Mucosa of descending colon (tissue), 3 donors: ENCODE data around the gene PNPLA1. TPM values are rescaled to one million over a fixed set of nuclear protein-coding genes. Genes with fewer than 3 reads are reported as not detected.
A peak's percentile ranks its signal among the peaks of the same experiment; 100 is the strongest.
"Not testable (repeated sequence)": the region's sequence is repeated elsewhere in the genome, so short reads cannot be mapped to it uniquely, and the experiment has no call there.

ENCODE experiments used
- ATAC-seq: fragments of 200-7000 bp; cut with Tn5 transposase; one replicate; pipeline ENCODE4 v1.9.1; 2020; ENCODE audit warnings: mild to moderate bottlenecking, moderate library complexity
- DNase-seq, 3 donors: peaks; one replicate each; pipeline ENCODE4 v3.0.0-alpha.2; 2020
- H3K36me3 ChIP-seq: fragments of 200-600 bp; one replicate; pipeline ENCODE4 v1.8.0; 2021; ENCODE audit warnings: low read depth, mild to moderate bottlenecking
- H3K4me1 ChIP-seq: fragments of 200-600 bp; one replicate; pipeline ENCODE4 v1.8.0; 2021; ENCODE audit warnings: low read depth, mild to moderate bottlenecking
- H3K4me3 ChIP-seq: fragments of 200-600 bp; one replicate; pipeline ENCODE4 v1.8.0; 2021; ENCODE audit warnings: mild to moderate bottlenecking
- H3K9me3 ChIP-seq: fragments of 200-600 bp; one replicate; pipeline ENCODE4 v1.8.0; 2021; ENCODE audit warnings: mild to moderate bottlenecking
- CTCF ChIP-seq: fragments of 200-600 bp; IDR thresholded peaks from one replicate; pipeline ENCODE4 v1.8.0; 2022; ENCODE audit warnings: antibody characterized with exemption, mild to moderate bottlenecking
- intact Hi-C, 2 donors: fragments of 100-400 bp; cut with DNase I in 1 of 2; cut with micrococcal nuclease in 1 of 2; formaldehyde crosslinking; loops; one replicate each; pipeline versions ENCODE4 v1.11.0 to v1.11.1; 2022; cut with DNase I, micrococcal nuclease
- total RNA-seq, 3 donors: library from RNA; stranded (reverse); fragmentation: NEBNext Ultra II Directional in 2 of 3; extraction: Animal tissue kit (Norgen Biotek cat#: 25700) in 2 of 3; gene quantifications; one replicate each; pipeline versions ENCODE4 v1.2.1 to v1.2.4, GENCODE V29; 2021 to 2023
- donor health status: DM: no; HTN: no; CAD: no; lungs with moderate emphysema.
- donor health status: DM: no; HTN: no; CAD: no.
- donor health status: DM: no; HTN: yes; CAD: no.

PNPLA1 gene
- total RNA-seq, 3 donors from 2014 or later = 0.19 to 0.38 (median 0.27) TPM

- H3K4me3 ChIP-seq = no peak overlapping the region
Observed at GRCh38 chr6:36334832-36335459, 65.1 kb downstream of the PNPLA1 start.

DNA sequence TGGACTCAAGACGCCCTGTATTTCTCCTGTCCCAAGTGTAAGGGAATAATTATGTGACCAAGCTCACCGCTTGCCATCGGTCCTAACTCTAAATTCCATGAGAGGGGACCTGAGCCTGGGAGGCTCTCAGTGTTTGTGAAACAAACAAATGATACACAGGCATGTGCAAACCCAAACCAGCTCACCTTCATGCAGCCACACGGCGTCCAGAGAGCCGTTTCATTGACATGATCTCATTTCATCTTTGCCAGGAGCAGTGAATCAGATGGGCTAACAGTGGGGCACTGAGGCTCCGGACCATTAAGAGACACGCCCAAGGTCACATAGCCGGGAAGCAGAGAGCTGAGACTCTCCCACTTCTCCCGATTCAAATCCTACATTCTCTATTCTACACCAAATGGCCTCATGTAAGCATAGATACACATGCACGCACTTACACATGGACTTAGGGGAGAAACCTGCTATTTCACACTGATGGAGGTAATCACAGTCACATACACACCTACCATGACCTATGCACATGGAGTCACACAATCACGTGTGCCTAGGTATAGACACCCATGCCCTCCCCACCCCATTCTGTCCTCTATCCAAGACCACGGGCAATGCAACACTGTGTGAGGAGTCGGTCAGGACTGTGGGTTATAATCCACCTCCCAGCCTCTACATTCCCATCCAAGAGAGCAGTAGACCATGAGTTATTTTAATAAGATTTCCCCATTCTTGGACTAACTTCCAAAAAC lies 65.8 kb downstream of the PNPLA1 start:
- Histone ChIP-seq H3K4me1 (peaks cover 44% of the 10 kb centered on the region), H3K4me3 (no peak overlapping the region), H3K9me3 (no peaks in the 10 kb centered on the region), H3K36me3 (no peaks in the 10 kb centered on the region)
- TF ChIP-seq CTCF = no peak
- DNase-seq (no peak), ATAC-seq (peak; percentile 30)
- intact Hi-C loops = no loop called here

More at GRCh38 chr6:36334832-36335459, 65.1 kb downstream of the PNPLA1 start:
- no peaks in the 10 kb centered on the region for H3K36me3 ChIP-seq
- peak; percentile 62 for ATAC-seq
- TF ChIP-seq CTCF = no peak
- intact Hi-C loops = no loop called here
- DNase-seq = peak in 2 of 3 donors; percentile 52 to 73
- H3K9me3 ChIP-seq = no peaks in the 10 kb centered on the region
- H3K4me1 ChIP-seq = peaks cover 38% of the 10 kb centered on the region

GRCh38 chr6:36336208-36336710 lies 66.4 kb downstream of the PNPLA1 start:
- no peaks in the 10 kb centered on the region for H3K36me3 ChIP-seq
- no peaks in the 10 kb centered on the region for H3K9me3 ChIP-seq
- intact Hi-C loops = no loop called here
- ATAC-seq (no peak), DNase-seq (no peak)
- peaks cover 50% of the 10 kb centered on the region for H3K4me1 ChIP-seq
- H3K4me3 ChIP-seq = no peak overlapping the region
- no peak for TF ChIP-seq CTCF

- peaks cover 51% of the 10 kb centered on the region for H3K4me1 ChIP-seq
- ATAC-seq = peak; percentile 73
- no peak within 1 kb of the TSS for H3K4me3 ChIP-seq
- DNase-seq = peak; percentile 72 to 82 (median 80)
- no peaks in the 10 kb centered on the region for H3K9me3 ChIP-seq
- intact Hi-C loops = no loop called here
- H3K36me3 ChIP-seq = no peaks in the 10 kb centered on the region
- no peak for TF ChIP-seq CTCF
Observed at GRCh38 chr6:36336779-36337241, 67.0 kb downstream of the PNPLA1 start, which contains the start of gene BNIP5. TSS of gene BNIP5 (minus strand) at chr6:36336888. CDS start at chr6:36330690, 6,198 bp downstream.

- Histone ChIP-seq H3K9me3 (no peaks in the 10 kb centered on the region), H3K4me3 (no peak overlapping the region), H3K36me3 (no peaks in the 10 kb centered on the region), H3K4me1 (peaks cover 51% of the 10 kb centered on the region)
- intact Hi-C loops = no loop called here
- TF ChIP-seq CTCF = no peak
- no peak for DNase-seq
- no peak for ATAC-seq
Observed at GRCh38 chr6:36337814-36338213, 68.0 kb downstream of the PNPLA1 start.

DNA sequence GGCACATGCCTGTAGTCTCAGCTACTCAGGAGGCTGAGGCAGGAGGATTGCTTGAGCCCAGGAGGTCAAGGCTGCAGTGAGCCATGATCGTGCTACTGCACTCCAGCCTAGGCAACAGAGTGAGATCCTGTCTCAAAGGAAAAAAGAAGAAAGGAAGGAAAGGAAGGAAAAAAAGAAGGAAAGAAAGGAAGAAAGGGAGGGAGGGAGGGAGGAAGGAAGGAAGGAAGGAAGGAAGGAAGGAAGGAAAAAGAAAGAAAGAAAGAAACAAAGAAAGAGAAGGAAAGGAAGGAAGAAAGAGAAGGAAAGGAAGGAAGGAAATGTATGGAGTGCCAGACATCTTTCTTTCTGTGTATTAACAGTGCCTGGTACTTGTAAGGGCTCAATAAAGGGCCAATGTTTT lies 68.4 kb downstream of the PNPLA1 start:
- H3K36me3 ChIP-seq, ATAC-seq, DNase-seq, H3K9me3 ChIP-seq, H3K4me3 ChIP-seq, intact Hi-C loops: not testable (repeated sequence)
- H3K4me1 ChIP-seq = peaks cover 51% of the 10 kb centered on the region
